Testis (tissue), 2 donors: ENCODE measurements around the gene SNIP1.

Experiments
- CTCF ChIP-seq, 3 experiments: fragments of 450-650 bp in 2 of 3; fragments of 200-600 bp in 1 of 3; sonication (generic) in 1 of 3; IDR thresholded peaks; one replicate each; pipeline ENCODE4 v1.5.1; 2016 to 2019; ENCODE audit warnings: antibody characterized with exemption in 3 of 3, mild to moderate bottlenecking in 2 of 3, moderate library complexity in 1 of 3
- POLR2A ChIP-seq: fragments of 450-650 bp; IDR thresholded peaks from one replicate; pipeline ENCODE4 v1.6.1; 2017; ENCODE audit warnings: antibody characterized with exemption, mild to moderate bottlenecking, moderate library complexity

GRCh38 chr1:37549341-37549740 lies 4.8 kb downstream of the SNIP1 start:
- no peak for TF ChIP-seq CTCF (IDR thresholded peaks at IDR 0.05)
- no peak for TF ChIP-seq POLR2A
